GM18519 (cell line): ENCODE measurements around the gene KBTBD4.
A peak's percentile ranks its signal among the peaks of the same experiment; 100 is the strongest.

Experiments used
- ATAC-seq: cut with Tn5 transposase; IDR thresholded peaks from one replicate; pipeline ENCODE4 v1.9.1; 2021; ENCODE audit warnings: mild to moderate bottlenecking, moderate library complexity; ENCODE audit not compliant: unreplicated experiment, low FRiP score

KBTBD4 gene

GRCh38 chr11:47591764-47592163 is 13.0 kb upstream of the KBTBD4 start:
- ATAC-seq, result no peak

- ATAC-seq, result no peak
Measured at GRCh38 chr11:47589977-47590861, 11.4 kb upstream of the KBTBD4 start.

- no peak for ATAC-seq
Measured at GRCh38 chr11:47589584-47589976, 10.8 kb upstream of the KBTBD4 start.

- ATAC-seq, result no peak
Measured at GRCh38 chr11:47589118-47589517, 10.3 kb upstream of the KBTBD4 start.

GRCh38 chr11:47587723-47588326 is 9.1 kb upstream of the KBTBD4 start:
- ATAC-seq, result no peak

- ATAC-seq, result no peak
Measured at GRCh38 chr11:47587039-47587716, 8.4 kb upstream of the KBTBD4 start.

GRCh38 chr11:47586098-47586855 is 7.5 kb upstream of the KBTBD4 start, which contains the start of gene FAM180B:
Gene FAM180B, plus strand, starts transcription at chr11:47586678. Its CDS starts 91 bp downstream, at chr11:47586769.
- no peak for ATAC-seq

- no peak for ATAC-seq
Measured at GRCh38 chr11:47583844-47584243, 5.1 kb upstream of the KBTBD4 start.

- ATAC-seq, result no peak
Measured at GRCh38 chr11:47577460-47578041, 1.2 kb downstream of the KBTBD4 start.

- ATAC-seq, result no peak
Measured at GRCh38 chr11:47573321-47573720, 5.4 kb downstream of the KBTBD4 start.

GRCh38 chr11:47572715-47573255 is 6.0 kb downstream of the KBTBD4 start:
- no peak for ATAC-seq

- no peak for ATAC-seq
Measured at GRCh38 chr11:47571895-47572294, 6.9 kb downstream of the KBTBD4 start.

GRCh38 chr11:47571357-47571729 is 7.4 kb downstream of the KBTBD4 start:
- no peak for ATAC-seq

- ATAC-seq, result no peak
Measured at GRCh38 chr11:47570651-47571356, 8.0 kb downstream of the KBTBD4 start.

GRCh38 chr11:47569646-47570045 is 9.1 kb downstream of the KBTBD4 start:
- no peak for ATAC-seq

GRCh38 chr11:47566149-47566698 is 12.5 kb downstream of the KBTBD4 start:
- no peak for ATAC-seq

- peak; percentile 54 for ATAC-seq
Measured at GRCh38 chr11:47565340-47566148, 13.2 kb downstream of the KBTBD4 start, which contains the start of gene PTPMT1. Gene PTPMT1, plus strand, starts transcription at chr11:47565599. Its CDS starts 24 bp downstream, at chr11:47565623.

GRCh38 chr11:47564933-47565339 is 13.8 kb downstream of the KBTBD4 start:
- ATAC-seq, result no peak
